Epidermal melanocyte (primary cell): Measurements from ENCODE around the gene RGMB.
A peak's percentile ranks its signal among the peaks of the same experiment; 100 is the strongest.

Experiments
- DNase-seq: peaks from one replicate; pipeline ENCODE4 v3.0.0; 2011; ENCODE audit warnings: low spot score; ENCODE audit not compliant: insufficient read length

The RGMB gene

DNA sequence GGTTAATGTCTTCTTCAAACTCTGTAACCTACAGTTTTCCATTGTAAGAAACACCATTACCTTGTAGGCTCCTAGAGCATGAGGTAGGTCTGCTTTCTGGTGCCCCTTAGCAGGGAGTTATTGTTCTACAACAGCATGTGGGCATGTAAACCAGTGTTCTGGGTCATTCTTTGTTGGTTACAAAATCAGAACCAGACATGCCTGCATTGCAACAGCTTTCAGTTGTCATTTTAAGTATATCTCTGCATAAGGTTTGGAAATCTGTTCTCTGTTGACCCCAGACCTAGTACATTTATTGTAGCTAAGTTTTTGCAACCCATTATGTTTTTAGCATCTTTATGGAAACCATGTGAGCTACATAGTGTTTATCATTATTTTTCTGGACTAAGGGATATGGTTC is 10.9 kb downstream of the RGMB start:
- DNase-seq: no peak

DNA sequence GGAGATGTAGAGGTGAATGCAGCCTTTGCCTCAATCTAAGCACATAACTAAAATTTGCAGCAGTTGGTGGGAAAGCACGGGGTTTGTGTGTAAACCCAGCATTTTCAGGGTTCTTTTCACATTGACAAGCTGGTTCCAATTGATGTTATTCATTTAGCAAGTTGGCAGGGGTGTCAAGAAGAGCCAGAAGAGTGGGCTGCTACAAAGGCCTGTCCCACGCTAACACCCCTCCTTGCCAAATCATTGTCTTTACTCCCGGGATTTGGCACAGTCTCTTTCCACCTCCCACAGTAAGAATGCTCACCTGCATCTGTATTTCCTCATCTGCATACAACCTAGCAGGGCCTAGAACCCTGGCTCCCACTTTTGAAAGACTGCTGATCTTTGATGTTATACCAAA is 11.8 kb downstream of the RGMB start:
- no peak for DNase-seq

DNA sequence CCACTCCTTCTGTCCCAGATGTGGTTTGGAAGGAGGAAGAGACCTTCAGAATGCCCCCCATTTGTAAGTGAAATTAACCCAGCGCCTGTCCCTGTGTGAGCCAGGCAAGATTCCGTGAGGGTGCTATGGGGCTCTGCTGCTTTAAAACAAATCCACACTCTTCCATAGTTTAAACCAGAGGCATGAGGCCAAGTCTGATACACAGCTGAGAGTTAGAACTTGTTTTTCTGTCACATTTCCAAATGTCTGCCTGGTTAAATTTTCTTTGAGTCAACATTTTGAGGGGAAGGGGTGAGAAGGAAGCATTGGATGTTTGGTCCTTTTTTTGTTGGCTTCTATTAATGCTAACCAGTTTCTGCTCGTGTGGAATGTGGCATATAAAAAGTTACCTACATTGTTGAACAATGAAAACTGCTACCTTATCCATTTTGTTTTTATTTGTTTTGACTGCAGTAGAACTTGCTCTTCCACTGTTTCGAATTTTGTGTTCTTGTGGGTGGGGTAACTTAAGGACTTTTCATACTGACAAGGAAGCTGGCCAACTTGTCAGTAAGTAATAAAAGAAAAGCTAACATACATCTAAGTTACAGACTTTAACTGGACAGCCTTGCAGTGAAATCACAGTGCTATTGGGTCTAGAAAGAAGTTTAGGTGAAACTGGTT is 12.9 kb downstream of the RGMB start:
- DNase-seq: no peak

DNA sequence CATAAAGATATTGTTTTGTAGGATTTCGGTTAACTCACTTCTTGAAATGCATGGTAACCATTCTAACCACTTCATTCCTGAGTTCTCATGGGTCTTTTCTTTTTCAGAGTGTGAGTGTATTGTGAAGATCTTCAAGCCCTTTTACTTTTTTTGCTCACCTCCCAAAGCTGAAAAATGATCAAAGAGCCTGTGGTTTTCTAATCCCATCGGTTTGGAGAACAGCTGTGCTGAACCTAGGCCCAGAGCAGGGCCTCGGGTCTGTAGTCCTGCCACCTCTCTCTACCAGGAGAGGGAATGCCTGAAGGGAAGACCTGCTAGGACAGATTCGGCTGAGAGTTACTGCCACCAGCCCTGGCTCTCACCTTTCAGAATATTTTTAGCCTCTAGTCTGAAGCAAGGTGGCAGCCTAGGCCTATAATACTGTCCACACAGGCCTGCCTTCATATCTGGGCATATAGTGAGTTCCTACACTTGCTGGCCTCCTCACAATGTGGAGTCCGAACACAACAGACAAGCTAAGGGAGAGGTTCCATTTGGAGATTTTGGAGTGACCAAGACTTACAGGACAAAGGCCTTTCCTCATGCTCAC is 13.8 kb downstream of the RGMB start:
- no peak for DNase-seq

DNA sequence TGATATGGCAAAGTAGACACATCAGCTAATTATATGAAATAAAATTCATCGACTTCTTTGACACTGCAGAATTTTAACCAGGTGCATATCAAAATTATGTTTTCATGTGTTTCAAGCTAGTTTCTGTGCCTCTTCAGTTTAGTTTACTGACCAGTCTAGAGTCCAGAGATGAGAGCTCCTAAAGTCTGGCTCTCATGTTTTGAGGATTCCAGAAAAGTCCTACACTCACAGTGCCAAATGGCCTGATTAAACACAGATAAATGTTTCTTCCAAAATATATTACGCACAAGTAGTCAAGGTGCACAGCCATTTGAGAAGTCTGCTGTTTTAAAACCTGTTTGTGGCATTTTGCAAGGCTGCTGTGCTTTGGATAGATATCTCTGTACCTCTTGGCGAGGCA is 15.6 kb downstream of the RGMB start:
- DNase-seq: no peak

DNA sequence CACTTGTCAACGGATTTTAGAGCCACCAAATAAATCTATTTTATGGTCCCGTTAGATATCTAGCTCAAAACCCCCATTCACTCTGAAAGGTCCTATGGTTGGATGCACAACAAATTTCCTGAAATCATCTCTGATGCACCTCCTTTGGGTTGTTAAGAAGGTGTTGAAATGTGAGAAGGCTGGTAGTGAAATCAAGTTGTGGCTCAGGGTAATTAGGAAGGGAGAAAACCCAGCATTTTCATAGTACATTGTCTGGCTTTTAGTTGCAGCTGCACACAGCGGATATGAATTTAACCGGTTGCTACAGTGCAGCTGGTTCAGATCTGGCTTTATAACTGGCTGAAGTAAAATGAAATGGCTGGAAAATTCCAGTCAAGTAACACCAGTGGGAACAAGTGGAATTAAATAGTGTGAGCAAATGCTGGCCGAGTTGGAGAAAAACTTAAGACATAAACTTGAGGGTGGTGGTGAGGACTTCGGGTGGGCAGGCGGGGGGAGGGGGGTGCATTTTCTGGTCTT is 17.6 kb downstream of the RGMB start:
- DNase-seq: no peak

DNA sequence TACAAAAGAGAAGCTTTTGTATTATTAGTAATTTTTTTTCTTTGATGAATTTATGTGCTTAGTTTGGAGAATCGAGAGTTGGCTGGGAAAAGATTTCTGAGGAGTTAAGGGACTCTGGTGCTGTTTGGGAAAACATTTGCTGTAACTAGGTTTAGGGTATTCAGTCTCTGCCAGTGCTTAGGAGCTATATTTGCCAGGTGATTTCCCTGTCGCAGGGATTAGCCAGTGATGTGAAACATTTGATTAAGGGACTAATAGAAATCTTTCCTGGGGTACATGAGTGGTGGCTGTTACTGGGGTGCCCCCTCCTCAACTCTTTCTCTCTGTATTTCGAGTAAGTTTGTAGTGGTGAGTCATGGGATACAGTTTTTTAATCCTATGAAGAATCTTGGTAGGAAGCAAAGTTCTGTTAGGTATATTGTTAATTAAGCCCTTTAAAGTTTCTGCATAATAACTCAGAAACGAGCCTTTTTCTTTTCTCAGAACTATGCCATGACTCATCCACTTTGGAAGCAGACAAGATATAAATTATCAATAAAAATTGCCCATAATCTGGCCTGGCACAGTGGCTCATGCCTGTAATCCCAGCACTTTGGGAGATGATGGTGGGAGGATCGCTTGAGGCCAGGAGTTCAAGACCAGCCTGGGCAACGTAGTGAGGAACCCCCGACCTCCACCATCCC is 18.6 kb downstream of the RGMB start:
- no peak for DNase-seq

DNA sequence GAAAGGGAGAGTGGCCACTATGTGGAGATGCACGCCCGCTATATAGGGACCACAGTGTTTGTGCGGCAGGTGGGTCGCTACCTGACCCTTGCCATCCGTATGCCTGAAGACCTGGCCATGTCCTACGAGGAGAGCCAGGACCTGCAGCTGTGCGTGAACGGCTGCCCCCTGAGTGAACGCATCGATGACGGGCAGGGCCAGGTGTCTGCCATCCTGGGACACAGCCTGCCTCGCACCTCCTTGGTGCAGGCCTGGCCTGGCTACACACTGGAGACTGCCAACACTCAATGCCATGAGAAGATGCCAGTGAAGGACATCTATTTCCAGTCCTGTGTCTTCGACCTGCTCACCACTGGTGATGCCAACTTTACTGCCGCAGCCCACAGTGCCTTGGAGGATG is 19.8 kb downstream of the RGMB start:
- DNase-seq: no peak

DNA sequence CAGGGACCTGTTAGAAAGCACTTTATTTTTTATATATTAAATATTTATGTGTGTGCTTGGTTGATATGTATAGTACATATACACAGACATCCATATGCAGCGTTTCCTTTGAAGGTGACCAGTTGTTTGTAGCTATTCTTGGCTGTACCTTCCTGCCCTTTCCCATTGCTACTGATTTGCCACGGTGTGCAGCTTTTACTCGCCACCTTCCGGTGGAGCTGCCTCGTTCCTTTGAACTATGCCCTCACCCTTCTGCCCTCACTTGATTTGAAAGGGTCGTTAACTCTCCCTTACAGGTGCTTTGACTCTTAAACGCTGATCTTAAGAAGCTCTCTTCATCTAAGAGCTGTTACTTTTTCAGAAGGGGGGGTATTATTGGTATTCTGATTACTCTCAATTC is 20.5 kb downstream of the RGMB start:
- no peak for DNase-seq

DNA sequence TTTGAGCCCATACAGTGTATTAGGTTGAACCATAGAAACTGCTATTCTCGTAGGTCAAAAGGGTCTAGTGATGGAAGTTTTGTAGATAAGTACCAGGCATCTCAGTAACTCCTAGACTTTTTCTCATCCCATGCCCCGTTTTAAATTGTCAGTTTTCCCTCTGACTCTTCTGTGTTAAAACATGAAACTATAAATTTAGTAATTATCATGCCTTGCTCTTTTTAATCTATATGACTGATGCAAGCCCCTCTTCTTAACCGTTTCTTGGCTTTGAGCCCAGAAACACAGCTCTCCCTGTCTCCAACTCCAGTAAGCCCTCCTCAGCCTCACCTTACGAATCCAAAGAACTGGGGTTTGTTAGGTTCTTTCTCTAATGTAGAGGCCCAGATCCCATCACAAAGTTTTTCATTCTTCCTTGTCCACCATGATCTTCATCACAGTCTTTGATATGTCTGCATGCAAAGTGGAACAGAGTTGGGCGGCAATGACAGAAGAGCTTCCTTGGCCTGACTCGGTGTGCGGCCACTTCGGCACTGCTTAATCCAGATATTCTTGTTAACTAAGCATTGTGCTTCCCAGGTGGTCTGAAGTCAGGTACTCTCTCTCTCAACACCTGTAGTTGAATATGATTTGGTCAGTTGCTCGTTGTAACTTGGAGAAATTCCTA is 21.1 kb downstream of the RGMB start:
- DNase-seq: no peak

DNA sequence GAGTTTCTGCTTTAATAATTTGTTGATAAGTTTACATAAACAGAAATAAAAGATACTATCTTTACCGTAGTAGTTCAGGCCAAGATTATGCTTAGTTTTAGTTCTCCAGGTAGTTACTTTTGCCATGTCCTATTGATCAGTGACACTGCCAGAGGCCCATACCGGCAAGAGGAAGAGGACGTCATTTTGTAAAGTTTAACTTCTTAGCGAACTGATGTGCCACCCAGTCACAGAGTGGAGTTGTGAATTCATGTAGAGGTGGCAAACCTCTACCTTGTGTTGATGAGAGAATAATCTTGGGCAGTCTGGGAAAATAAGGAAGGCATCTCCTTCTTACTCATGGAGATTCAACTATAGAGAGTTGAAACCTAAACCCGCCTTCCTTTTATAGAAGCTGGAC is 21.8 kb downstream of the RGMB start:
- DNase-seq: no peak

DNA sequence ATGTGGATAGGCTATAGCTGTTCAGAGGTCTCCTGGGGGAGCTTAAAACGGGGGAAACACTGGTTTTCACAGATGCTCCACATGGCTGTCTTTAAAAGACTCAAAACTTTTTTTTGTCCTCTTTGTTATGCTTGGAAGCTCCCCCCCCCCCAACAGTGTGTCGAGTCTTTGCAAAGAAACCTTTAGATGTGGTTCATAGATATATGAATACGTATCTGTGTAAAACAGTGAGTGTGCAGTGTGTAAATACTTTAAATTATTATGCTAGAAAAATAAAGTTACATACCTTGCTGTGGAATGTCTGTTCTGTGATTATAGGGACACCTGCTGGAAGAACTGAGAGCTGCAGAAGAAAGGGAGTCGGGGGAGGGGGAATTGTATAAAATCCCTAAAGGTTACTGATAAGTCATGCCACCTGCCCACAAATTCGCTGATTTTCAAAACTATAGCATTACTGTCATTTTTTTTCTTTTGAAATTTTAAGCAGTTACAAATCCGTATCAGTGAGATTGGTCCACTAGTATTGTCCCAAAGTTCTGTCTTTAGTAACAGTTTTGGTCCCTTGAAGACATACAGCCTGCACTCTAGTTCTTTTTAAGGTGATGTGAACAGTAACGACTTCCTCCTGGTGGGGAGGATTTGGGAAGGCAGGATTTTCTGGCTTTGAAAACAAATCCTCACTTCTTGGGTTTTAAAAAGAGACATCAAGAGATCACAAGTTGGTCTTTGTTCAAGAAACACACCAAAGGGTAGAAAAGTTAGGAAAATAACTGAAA is 22.9 kb downstream of the RGMB start:
- peak; percentile 69 for DNase-seq

DNA sequence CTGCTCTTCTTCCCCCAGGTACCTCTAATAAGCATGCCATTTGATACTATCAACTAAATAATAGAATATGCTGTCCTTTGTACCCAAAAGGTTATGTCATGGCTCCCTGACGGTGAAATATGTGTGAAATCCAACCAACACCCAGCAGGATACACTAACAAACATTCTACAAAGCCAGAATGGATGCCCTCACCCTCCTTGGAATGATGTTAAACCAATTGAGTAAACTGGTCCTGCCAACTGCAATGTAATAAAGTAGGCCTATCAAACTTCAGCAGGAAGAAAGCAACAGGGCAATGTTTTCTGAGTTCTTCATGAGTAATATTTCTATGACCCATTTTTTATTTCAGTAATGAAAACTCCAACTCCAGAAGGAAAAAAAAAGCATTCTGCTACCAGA is 24.9 kb downstream of the RGMB start:
- DNase-seq: no peak

DNA sequence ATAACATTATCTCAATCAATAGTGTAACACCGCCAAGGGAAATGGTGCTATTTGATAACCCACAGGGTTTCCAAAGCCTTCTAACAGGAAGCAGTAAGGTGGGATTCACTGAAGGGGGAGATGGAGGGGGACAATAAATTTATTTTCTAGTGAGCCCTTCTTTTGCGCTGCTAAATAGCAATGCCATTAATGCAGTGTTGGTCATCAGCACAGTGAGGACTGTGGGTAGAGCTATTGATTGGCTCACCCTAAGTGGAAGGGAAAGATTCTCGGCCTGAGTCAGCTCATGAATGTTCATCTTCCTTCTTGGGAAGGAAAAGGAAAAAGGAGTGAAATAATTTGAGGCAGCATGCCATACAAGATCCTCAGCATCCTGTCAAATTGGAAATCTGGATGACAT is 25.4 kb downstream of the RGMB start:
- DNase-seq: no peak

DNA sequence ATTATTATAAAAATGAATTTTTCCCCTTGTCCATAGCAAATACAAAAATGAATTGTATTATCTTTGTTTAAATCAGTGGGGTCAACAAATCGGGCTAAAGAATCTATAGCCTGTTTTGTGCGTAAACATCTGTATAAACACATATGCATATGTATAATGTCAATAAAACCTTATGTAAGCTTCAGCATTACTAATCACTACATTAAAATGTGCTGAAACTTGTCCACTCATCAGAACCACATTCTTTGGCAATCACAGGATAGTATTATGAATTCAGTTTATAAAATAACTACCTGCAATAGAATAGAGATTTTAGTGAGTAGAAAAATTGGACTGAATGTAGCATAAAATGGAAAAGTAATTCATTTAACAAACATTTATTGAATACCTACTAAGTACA is 30.6 kb downstream of the RGMB start:
- DNase-seq: no peak

DNA sequence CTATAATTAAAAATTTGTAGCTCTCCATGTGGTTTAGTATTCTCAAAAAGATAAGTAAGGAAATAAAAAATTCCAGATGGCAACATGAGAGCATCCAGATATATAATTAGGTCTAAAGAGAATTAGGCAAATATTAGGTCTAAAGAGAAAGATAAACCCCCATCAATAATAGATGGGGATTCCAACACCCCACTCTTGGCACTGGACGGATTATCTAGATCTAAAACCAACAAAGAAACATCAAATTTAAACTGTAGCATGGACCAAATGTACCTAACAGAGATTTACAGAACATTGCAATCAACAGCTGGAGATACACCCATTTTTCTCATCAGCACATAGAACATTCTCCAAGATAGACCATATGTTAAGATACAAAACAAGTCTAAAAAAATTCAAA is 31.6 kb downstream of the RGMB start:
- no peak for DNase-seq

DNA sequence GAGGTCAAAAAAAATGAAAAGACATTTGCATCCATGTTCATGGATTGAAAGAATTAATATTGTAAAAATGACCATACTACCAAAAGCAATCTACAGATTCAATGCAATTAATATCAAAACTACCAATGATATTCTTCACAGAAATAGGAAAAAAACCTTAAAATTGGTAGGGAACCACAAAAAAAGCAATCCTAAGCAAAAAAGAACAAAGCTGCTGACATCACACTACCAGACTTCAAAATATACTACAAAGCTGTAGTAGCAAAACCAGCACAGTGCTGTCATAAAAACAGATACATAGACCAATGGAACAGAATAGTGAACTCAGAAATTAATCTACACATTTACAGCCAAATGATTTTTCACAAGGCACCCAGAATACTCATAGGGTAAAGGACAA is 34.3 kb downstream of the RGMB start:
- no peak for DNase-seq

DNA sequence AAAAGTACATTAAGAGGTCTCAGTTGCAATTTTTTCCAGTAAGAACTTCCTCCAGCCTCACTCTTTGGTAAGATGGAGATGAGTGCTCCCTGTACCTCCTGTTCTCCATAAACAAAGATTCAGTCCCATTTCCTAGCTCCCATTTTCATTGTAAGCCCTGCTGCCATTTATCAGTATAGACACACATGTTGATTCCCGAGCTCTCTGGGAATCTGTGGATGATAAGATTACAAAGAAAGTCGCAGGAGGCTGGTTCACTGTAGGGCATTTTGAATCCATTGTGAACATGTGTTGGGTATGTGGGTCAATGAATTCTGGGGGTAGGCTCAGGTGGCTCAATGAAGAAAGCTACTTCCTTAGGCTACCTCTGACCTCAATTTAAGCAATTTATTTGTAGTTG is 36.7 kb downstream of the RGMB start:
- DNase-seq: no peak

DNA sequence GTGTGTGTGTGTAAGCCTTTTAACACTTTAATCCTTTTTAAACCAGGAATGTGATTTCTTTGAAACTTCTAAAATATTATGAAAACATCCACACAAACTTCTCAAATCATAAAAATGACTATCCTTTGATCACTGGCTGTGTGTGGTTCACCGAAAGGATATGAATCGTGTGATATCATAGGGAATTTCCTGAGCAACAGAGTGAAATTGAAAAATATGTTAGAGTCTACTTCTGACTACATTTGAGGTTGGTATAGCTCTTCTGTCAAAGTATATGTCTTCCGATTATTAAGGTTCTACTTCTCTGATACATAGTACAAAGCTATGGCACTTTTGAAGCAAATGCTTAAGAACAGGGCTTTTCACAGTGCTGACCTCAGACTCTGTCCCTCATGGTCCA is 40.3 kb downstream of the RGMB start:
- no peak for DNase-seq

DNA sequence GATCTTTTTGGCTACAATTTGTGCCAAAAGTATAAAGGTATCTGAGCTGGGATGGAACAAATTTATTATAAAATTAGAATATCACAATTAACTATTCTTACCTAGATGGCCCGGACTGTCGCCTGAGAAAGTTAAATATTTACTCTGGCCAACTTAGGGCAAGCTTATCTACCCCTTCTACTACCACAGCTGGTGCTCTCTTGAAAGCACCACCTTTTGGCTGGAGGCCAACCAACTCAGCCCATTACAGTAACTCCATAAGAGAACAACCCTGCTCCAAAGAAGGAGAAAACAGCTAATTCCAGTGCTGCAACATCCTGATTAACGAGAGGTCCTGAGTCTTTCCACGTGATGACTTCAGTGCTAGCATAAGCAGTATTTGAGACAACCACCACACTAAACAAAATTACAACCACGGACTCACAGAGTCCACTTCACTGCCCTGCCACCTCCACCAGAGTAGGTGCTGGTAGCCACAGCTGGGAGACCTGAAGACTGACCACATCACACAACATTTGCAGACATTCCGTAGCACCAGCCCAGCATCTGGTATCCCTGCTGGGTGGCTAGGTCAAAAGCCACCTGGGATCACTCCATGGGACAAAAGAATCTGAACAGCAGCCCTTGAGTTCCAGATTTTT is 43.2 kb downstream of the RGMB start:
- DNase-seq: no peak
